ENCODE data around the gene ZNF853. TPM values are rescaled to one million over a fixed set of nuclear protein-coding genes. Genes with fewer than 3 reads are reported as not detected.

ZNF853 gene
- total RNA-seq, 1 experiment from 2014 or later, result 7.9 TPM

GRCh38 chr7:6652446-6653011, 37.1 kb downstream of the ZNF853 start:
- BruUV-seq (replicated peaks), result no TSS peak
- no peak for TF ChIP-seq EZH2 (IDR thresholded peaks at IDR 0.05; ENCODE audit: low read depth)
- TF ChIP-seq CTCF (conservative IDR thresholded peaks at IDR 0.05), result no peak
- Histone ChIP-seq H3K4me2 (no peak overlapping the region), H3K9me3 (ENCODE audit: insufficient read depth, low read depth) (peaks cover 8% of the 10 kb centered on the region; the same call in 1 of the 2 replicates), H3F3A (ENCODE audit: insufficient read depth, low read depth) (0 out of 2 replicates have a peak, but pooled peaks cover 5% of the 10 kb centered on the region), H4K20me1 (ENCODE audit: insufficient read depth) (no peaks in the 10 kb centered on the region), H3K79me2 (ENCODE audit: low read depth) (no peaks in the 10 kb centered on the region), H2AFZ (no peak overlapping the region), H3K4me3 (no peak overlapping the region), H3K4me1 (replicated peaks; ENCODE audit: insufficient read depth) (no peaks in the 10 kb centered on the region), H3K27me3 (ENCODE audit: insufficient read depth, low read depth) (no peaks in the 10 kb centered on the region), H3K36me3 (ENCODE audit: low read depth) (peaks cover 19% of the 10 kb centered on the region), H3K9me2 (ENCODE audit: insufficient read depth) (no peaks in the 10 kb centered on the region), H3K27ac (no peak overlapping the region)
- ChIA-PET POLR2A (ENCODE audit: unreplicated experiment) (no interaction called here), CTCF (no interaction called here)
- DNase-seq, result no peak
- intact Hi-C loops (cut with micrococcal nuclease; ENCODE audit: unreplicated experiment), result no loop called here

- no peaks in the 10 kb centered on the region for H3K79me2 ChIP-seq (ENCODE audit: low read depth)
- no peak overlapping the region for H3K4me3 ChIP-seq
- intact Hi-C loops (cut with micrococcal nuclease; ENCODE audit: unreplicated experiment), result no loop called here
- POLR2A ChIA-PET (ENCODE audit: unreplicated experiment), result no interaction called here
- H3K4me1 ChIP-seq (replicated peaks; ENCODE audit: insufficient read depth), result no peaks in the 10 kb centered on the region
- BruUV-seq (replicated peaks), result no TSS peak
- no peak for DNase-seq
- peaks cover 8% of the 10 kb centered on the region; the same call in 1 of the 2 replicates for H3K9me3 ChIP-seq (ENCODE audit: insufficient read depth, low read depth)
- H3K27me3 ChIP-seq (ENCODE audit: insufficient read depth, low read depth), result no peaks in the 10 kb centered on the region
- no peak overlapping the region for H3K27ac ChIP-seq
- TF ChIP-seq EZH2 (IDR thresholded peaks at IDR 0.05; ENCODE audit: low read depth), result no peak
- no peak for TF ChIP-seq CTCF (conservative IDR thresholded peaks at IDR 0.05)
- CTCF ChIA-PET, result no interaction called here
- 0 out of 2 replicates have a peak, but pooled peaks cover 3% of the 10 kb centered on the region for H4K20me1 ChIP-seq (ENCODE audit: insufficient read depth)
- H3K36me3 ChIP-seq (ENCODE audit: low read depth), result peaks cover 19% of the 10 kb centered on the region
- no peak overlapping the region for H3K4me2 ChIP-seq
- H3F3A ChIP-seq (ENCODE audit: insufficient read depth, low read depth), result peaks cover 12% of the 10 kb centered on the region; the same call in 1 of the 2 replicates
- no peaks in the 10 kb centered on the region for H3K9me2 ChIP-seq (ENCODE audit: insufficient read depth)
- no peak overlapping the region for H2AFZ ChIP-seq
Observed at GRCh38 chr7:6653071-6654003, 37.9 kb downstream of the ZNF853 start.

- Histone ChIP-seq H3K79me2 (ENCODE audit: low read depth) (no peaks in the 10 kb centered on the region), H3K36me3 (ENCODE audit: low read depth) (peaks cover 19% of the 10 kb centered on the region), H3K27ac (no peak overlapping the region), H3F3A (ENCODE audit: insufficient read depth, low read depth) (peaks cover 17% of the 10 kb centered on the region; the same call in 1 of the 2 replicates), H3K4me3 (no peak overlapping the region), H3K9me3 (ENCODE audit: insufficient read depth, low read depth) (peaks cover 8% of the 10 kb centered on the region; the same call in 1 of the 2 replicates), H3K27me3 (ENCODE audit: insufficient read depth, low read depth) (no peaks in the 10 kb centered on the region), H2AFZ (no peak overlapping the region), H3K4me1 (replicated peaks; ENCODE audit: insufficient read depth) (no peaks in the 10 kb centered on the region), H3K9me2 (ENCODE audit: insufficient read depth) (no peaks in the 10 kb centered on the region), H4K20me1 (ENCODE audit: insufficient read depth) (0 out of 2 replicates have a peak, but pooled peaks cover 3% of the 10 kb centered on the region), H3K4me2 (no peak overlapping the region)
- POLR2A ChIA-PET (ENCODE audit: unreplicated experiment), result no interaction called here
- no TSS peak for BruUV-seq (replicated peaks)
- TF ChIP-seq CTCF (conservative IDR thresholded peaks at IDR 0.05) (no peak), EZH2 (IDR thresholded peaks at IDR 0.05; ENCODE audit: low read depth) (no peak)
- CTCF ChIA-PET, result interaction anchor here (0.6 kb wide), 1 partner anchor 93 kb away, joined by 6 read pairs; no protein-coding TSS in a partner anchor
- intact Hi-C loops (cut with micrococcal nuclease; ENCODE audit: unreplicated experiment), result no loop called here
- no peak for DNase-seq
Observed at GRCh38 chr7:6654113-6654841, 38.9 kb downstream of the ZNF853 start.
